IPS DF 4.7 (cell line): Measurements from ENCODE around the gene MDP1.

Experiments used
- DNase-seq: peaks from one replicate; pipeline ENCODE4 v3.0.0-alpha.2; 2013; ENCODE audit warnings: low spot score; ENCODE audit errors: extremely low read depth

The MDP1 gene

DNA sequence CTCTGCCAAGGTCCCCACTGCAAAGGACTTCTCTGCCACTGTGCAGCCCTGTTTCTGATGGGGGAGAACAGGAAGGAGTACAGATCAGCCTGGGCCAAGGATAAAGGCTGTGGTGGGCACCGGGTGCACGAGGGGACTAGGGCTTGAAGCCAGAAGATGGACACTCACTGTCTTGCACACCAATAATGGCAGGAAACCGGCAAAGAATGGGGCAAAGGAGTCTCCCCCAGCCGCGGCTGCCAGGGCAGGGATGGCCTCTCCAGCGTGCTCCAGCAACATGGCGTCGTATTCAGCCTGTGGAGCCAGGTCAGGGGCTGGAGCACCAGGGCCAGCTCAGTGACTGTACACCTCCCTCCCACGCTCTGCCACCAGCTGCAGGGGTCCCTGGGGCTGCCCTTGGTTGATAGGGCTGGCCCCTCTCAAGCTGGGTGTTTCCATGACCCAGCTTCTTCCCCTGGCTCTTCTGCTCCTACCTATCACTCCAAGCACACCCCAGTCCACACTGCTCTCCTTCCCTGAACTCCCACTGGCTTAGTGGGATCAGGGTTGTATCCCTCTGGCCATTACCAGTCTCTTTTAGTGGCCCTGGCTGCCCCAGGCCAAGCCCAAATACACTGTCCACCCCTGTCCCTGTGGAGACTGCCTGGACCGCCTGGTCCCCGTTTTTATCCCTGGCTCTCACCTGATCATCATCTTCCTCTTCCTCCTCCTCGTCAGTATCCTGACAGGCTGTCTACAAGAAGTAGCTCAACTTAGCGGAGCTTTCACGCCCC, 33.6 kb downstream of the MDP1 start:
- no peak for DNase-seq

DNA sequence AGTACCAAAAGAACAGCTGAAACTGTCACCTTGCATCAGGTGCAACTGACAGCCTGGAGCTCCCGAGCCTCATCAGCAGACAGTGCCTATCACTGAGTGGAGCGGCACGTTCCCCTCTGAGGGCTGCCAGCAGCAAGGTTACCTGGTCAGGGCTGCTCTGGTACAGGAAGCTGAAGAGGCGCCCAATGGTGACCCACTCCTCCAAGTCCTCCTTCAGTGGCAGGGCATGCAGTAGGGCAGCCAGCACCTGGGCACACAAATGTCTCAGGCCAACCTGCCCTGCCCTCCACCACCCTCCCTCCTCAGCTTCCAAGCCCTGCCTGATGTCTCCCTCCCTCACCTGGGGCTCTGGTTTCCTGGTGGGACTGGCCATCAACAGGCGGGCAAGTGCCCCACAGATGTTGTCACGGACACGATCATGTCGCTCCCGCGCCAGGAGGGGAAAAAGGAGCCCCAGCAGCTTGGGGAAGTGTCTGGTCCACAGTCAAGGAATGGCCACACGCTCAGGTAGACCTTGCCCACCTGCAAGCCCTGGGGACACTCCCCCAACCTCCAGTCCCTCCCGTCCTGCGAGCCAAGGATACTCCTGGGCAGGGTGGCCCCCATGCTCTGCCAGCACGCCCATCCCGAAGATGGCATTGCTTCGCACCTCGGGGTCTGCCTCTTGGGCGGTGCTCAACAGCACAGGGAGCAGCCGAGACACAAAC, 34.3 kb downstream of the MDP1 start:
- DNase-seq, result no peak

- no peak for DNase-seq
These were observed 35.7 kb downstream of the MDP1 start for GRCh38 chr14:24179961-24180796.

- DNase-seq, result no peak
These were observed 36.4 kb downstream of the MDP1 start for GRCh38 chr14:24179294-24179960.

GRCh38 chr14:24178399-24179178, 37.3 kb downstream of the MDP1 start:
- DNase-seq, result no peak

GRCh38 chr14:24177891-24178290, 38.0 kb downstream of the MDP1 start:
- no peak for DNase-seq

- no peak for DNase-seq
These were observed 38.6 kb downstream of the MDP1 start for GRCh38 chr14:24177041-24177825.

- no peak for DNase-seq
These were observed 39.3 kb downstream of the MDP1 start for GRCh38 chr14:24176599-24176998.

DNA sequence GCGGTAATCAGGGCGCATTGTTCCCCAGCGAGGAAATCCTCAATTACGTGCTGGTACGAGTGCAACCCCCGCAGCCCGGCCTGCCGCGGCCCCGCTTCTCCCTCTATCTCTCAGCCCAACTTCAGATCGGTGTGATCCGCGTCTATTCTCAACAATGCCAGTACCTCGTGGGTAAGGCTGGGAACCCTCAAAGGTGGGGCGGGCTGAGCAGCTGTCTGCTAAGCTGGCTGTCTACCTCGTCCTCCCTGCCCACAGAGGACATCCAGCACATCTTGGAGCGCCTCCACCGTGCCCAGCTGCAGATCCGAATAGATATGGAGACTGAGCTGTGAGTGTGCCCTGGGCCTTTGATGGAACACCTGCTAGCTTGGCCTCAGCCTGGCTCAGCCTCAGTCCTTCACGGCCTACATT, 43.0 kb downstream of the MDP1 start:
- no peak for DNase-seq

DNA sequence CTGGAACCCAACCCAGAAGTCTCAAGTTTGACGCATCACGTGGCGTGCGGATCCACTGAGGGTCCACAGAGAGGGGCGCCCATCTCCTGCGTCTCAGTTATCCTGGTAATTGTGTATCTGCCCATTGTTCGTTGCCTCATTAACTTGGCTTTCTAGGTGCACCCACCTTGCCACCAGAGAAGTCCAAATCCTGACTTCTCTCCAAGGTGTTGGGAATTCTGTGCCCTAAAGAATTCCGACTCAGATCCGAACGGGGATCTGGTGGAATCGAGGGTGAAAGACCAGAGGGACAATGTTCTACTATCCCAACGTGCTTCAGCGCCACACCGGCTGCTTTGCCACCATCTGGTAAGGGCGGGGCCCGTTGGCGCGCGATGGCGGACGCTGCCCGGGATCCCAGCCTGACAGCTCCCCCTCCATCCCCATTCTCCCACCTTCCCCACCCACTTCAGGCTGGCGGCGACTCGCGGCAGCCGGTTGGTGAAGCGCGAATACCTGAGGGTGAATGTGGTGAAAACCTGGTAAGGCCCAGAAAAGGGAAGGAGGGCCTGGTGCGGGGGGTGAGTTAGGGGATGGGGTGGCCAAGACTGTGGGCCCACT, 43.5 kb downstream of the MDP1 start:
- no peak for DNase-seq

DNA sequence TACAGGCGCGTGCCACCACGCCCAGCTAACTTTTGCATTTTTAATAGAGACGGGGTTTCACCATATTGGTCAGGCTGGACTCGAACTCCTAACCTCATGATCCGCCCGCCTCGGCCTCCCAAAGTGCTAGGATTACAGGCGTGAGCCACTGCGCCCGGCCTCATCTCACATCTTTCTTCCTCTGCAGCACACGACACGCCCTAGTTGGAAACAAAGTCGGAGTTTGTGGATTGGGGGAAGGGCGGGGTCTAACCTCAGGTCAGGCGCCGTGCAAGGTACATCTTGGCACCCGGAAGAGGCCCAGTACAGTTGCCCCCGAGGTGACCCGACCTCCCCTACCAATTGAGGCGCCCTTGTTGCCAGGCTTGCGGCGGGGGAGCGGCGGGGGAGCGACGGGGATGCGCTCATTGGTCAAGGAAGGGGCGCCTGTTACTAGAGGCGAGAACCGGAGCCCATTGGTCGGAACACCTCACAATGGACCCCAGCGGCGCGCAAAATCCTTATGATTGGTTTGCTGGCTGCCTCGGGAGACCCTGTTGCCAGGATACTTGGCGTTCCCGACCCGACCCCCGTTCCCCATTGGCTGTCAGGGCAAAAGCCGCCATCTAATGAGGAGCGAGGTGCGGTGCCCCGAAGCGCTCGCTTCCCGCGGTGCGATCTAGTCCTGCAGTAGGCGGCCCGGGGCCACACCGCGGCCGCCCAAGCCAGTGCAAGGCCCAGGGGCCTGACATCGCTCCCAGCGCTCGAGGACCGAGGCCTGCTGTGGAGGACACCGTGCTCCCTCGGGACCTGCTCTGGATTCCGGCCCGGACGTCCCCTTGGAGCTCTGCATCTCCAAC, 44.2 kb downstream of the MDP1 start, which contains the start of gene REC8:
Gene REC8 (plus strand): TSS at position 659 of the 839 bp plus-strand sequence. CDS start 473 bp downstream, outside the sequence.
- no peak for DNase-seq

GRCh38 chr14:24167469-24168114, 48.3 kb downstream of the MDP1 start:
- DNase-seq, result no peak

- DNase-seq, result no peak
These were observed 50.1 kb downstream of the MDP1 start for GRCh38 chr14:24165785-24166184.

DNA sequence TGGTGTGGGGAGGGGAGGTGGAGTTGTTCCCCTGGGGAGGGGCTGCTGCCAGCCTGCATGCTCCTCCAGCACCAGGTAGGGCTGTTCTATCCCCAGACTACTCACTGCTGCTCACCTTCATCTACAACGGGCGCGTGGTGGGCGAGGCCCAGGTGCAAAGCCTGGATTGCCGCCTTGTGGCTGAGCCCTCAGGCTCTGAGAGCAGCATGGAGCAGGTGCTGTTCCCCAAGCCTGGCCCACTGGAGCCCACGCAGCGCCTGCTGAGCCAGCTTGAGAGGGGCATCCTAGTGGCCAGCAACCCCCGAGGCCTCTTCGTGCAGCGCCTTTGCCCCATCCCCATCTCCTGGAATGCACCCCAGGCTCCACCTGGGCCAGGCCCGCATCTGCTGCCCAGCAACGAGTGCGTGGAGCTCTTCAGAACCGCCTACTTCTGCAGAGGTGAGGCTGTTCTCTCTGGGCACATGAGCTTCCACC, 51.3 kb downstream of the MDP1 start:
- no peak for DNase-seq
